WTC11 (cell line): ENCODE data around the gene NEURL1B.

ENCODE experiments used
- CREB1 ChIP-seq: sonication (generic); formaldehyde crosslinking; IDR thresholded peaks from 2 replicates; pipeline ENCODE4 v1.8.0; 2023; ENCODE audit warnings: mild to moderate bottlenecking, missing genetic modification reagents
- CTCF ChIP-seq: fragments of 200-600 bp; IDR thresholded peaks from 2 replicates; pipeline ENCODE4 v1.8.0; 2022; ENCODE audit warnings: antibody characterized with exemption
- E2F4 ChIP-seq: sonication (generic); formaldehyde crosslinking; IDR thresholded peaks from 2 replicates; pipeline ENCODE4 v1.8.1; 2022; ENCODE audit warnings: low read depth, mild to moderate bottlenecking, moderate library complexity, missing genetic modification reagents, borderline replicate concordance
- IRF1 ChIP-seq: sonication (generic); formaldehyde crosslinking; IDR thresholded peaks from 2 replicates; pipeline ENCODE4 v1.8.0; 2023; ENCODE audit warnings: missing genetic modification reagents
- NR1H2 ChIP-seq: sonication (generic); formaldehyde crosslinking; IDR thresholded peaks from 2 replicates; pipeline ENCODE4 v1.9.0; 2021; ENCODE audit warnings: mild to moderate bottlenecking, moderate library complexity, missing genetic modification reagents
- PREB ChIP-seq: sonication (generic); formaldehyde crosslinking; IDR thresholded peaks from 2 replicates; pipeline ENCODE4 v1.8.1; 2022; ENCODE audit warnings: mild to moderate bottlenecking, missing genetic modification reagents, moderate library complexity, borderline replicate concordance
- PRRX2 ChIP-seq: fragments of 250-450 bp; sonication (Bioruptor Pico); IDR thresholded peaks from 2 replicates; pipeline ENCODE4 v1.8.0; 2021; ENCODE audit warnings: mild to moderate bottlenecking
- SMAD3 ChIP-seq: sonication (generic); formaldehyde crosslinking; IDR thresholded peaks from 2 replicates; pipeline ENCODE4 v1.8.0; 2022; ENCODE audit warnings: missing genetic modification reagents, mild to moderate bottlenecking, borderline replicate concordance
- SMAD4 ChIP-seq: sonication (generic); formaldehyde crosslinking; IDR thresholded peaks from 2 replicates; pipeline ENCODE4 v1.8.0; 2022; ENCODE audit warnings: mild to moderate bottlenecking, missing genetic modification reagents
- STAT6 ChIP-seq: sonication (generic); formaldehyde crosslinking; conservative IDR thresholded peaks from 2 replicates; pipeline ENCODE4 v1.8.1; 2023; ENCODE audit warnings: mild to moderate bottlenecking, low read depth, missing genetic modification reagents, moderate library complexity
- ZBTB21 ChIP-seq: sonication (generic); formaldehyde crosslinking; IDR thresholded peaks from 2 replicates; pipeline ENCODE4 v1.8.1; 2023; ENCODE audit warnings: mild to moderate bottlenecking, missing genetic modification reagents, borderline replicate concordance

GRCh38 chr5:172664018-172664417, 23.0 kb downstream of the NEURL1B start:
- no peak for TF ChIP-seq PRRX2 (CRISPR knock-in tag)
- TF ChIP-seq ZBTB21 (CRISPR knock-in tag): no peak
- no peak for TF ChIP-seq CTCF
- TF ChIP-seq E2F4 (CRISPR knock-in tag): no peak
- no peak for TF ChIP-seq IRF1 (CRISPR knock-in tag)
- no peak for TF ChIP-seq SMAD3 (CRISPR knock-in tag)
- no peak for TF ChIP-seq STAT6 (CRISPR knock-in tag)
- TF ChIP-seq SMAD4: no peak
- TF ChIP-seq PREB (CRISPR knock-in tag): no peak
- TF ChIP-seq CREB1 (CRISPR knock-in tag): no peak
- no peak for TF ChIP-seq NR1H2 (CRISPR knock-in tag)
